C4-2B (cell line): ENCODE measurements around the gene CPN2.

Experiments
- CTCF ChIP-seq: fragments of 450-650 bp; conservative IDR thresholded peaks from 2 replicates; pipeline ENCODE4 v1.5.1; 2017; ENCODE audit warnings: mild to moderate bottlenecking
- ZFX ChIP-seq: fragments of 450-650 bp; IDR thresholded peaks from 2 replicates; pipeline ENCODE4 v1.6.1; 2017

- no peak for TF ChIP-seq CTCF
- no peak for TF ChIP-seq ZFX
Measured at GRCh38 chr3:194332858-194333211, 18.3 kb downstream of the CPN2 start.
